ENCODE results near the gene PSPC1. TPM values are rescaled to one million over a fixed set of nuclear protein-coding genes. Genes with fewer than 3 reads are reported as not detected.

Gene PSPC1
- total and polyA plus RNA-seq, 2 experiments from 2014 or later = 26.5 to 62.6 TPM

DNA sequence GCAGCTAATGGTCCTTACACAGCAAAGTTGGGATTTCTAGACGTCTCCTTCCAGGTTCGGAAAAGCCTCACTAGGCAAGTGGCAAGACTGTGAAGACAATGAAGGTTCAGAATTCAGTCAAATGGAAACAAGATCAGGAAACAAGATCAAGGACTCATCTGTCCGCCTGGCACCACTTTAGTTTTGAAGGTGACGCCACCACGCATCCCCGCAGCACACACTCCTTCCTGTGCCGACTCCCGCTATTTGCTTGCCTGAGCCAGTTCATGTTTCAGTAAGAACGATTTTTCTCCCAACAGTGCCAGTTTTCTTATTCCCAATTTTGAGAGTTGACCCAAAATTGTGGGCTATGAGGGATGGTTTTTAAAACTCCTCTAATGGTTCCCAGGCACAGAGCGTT, 107.8 kb downstream of the PSPC1 start:
- no peaks in the 10 kb centered on the region for H3K36me3 ChIP-seq (replicated peaks; ENCODE audit: insufficient read depth, low read depth)
- no peaks in the 10 kb centered on the region for H3K9me2 ChIP-seq (replicated peaks; ENCODE audit: insufficient read depth)
- no peak overlapping the region for H2AFZ ChIP-seq
- no peaks in the 10 kb centered on the region for H4K20me1 ChIP-seq (ENCODE audit: insufficient read depth, poor library complexity, severe bottlenecking)
- no peaks in the 10 kb centered on the region for H3K4me1 ChIP-seq (ENCODE audit: insufficient read depth)
- no peaks in the 10 kb centered on the region for H3K9me3 ChIP-seq (ENCODE audit: low read depth)
- no peaks in the 10 kb centered on the region for H3K27me3 ChIP-seq
- H3K4me3 ChIP-seq = no peak overlapping the region
- no peak for DNase-seq (ENCODE audit: low spot score)
- no peak overlapping the region for H3K27ac ChIP-seq
- TF ChIP-seq, protein P1, sequence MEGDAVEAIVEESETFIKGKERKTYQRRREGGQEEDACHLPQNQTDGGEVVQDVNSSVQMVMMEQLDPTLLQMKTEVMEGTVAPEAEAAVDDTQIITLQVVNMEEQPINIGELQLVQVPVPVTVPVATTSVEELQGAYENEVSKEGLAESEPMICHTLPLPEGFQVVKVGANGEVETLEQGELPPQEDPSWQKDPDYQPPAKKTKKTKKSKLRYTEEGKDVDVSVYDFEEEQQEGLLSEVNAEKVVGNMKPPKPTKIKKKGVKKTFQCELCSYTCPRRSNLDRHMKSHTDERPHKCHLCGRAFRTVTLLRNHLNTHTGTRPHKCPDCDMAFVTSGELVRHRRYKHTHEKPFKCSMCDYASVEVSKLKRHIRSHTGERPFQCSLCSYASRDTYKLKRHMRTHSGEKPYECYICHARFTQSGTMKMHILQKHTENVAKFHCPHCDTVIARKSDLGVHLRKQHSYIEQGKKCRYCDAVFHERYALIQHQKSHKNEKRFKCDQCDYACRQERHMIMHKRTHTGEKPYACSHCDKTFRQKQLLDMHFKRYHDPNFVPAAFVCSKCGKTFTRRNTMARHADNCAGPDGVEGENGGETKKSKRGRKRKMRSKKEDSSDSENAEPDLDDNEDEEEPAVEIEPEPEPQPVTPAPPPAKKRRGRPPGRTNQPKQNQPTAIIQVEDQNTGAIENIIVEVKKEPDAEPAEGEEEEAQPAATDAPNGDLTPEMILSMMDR (IDR thresholded peaks at IDR 0.05; ENCODE audit: poor library complexity) = no peak
- TF ChIP-seq EZH2phosphoT487 (IDR thresholded peaks at IDR 0.05; ENCODE audit: low read depth, severe bottlenecking, unreplicated experiment) (no peak), EZH2 (IDR thresholded peaks at IDR 0.05; ENCODE audit: borderline replicate concordance) (no peak)
- 97% methylated on average over 10 of the region's 10 CpGs for WGBS (ENCODE audit: low lambda C conversion rate, missing lambda C conversion rate)
- no peak overlapping the region for H3K4me2 ChIP-seq
- H3K79me2 ChIP-seq = no peaks in the 10 kb centered on the region

DNA sequence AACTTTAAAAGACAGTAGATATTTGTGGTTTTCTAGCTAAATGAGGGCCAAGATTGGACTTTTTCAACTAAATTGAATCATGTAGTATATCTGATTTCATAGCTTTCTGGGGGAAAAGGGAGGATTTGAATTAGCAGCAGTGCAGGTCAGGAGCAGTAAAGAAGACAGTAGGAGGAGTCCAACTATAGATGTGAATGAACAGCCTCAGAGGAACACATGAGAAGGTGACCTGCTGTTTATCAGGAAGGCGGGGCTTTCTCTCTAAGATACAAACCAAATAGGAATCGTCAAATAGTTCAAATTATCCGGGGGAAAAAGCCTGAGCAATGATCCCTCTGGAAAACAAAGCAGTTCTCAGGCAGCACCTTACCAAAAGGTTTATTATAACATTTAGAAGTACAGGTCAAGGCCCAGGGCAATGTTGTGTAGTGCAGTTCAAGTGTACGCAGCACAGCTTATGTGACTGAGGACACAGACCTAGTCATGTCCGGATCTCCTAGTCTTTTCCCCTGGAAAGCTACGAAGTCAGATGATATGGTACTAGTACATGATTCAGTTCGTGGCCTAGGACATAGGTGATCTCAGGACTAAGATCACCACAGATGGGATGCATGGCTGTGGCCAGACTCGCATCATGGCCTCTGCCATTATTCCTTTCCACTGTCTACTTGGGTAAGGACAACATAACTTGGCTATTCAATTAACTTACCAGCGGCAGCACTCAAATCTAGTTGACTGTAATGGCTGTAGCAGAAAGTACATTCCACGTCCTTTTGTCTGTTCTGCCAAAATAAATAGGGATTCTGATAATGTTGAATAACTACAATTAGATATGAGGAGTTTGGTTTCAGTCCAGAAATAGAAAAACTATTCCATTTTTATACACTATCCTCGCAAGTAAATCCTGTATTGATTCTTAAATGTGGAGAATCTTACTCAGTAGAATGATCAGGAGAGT, 109.0 kb downstream of the PSPC1 start:
- H3K27ac ChIP-seq = no peak overlapping the region
- H3K9me3 ChIP-seq (ENCODE audit: low read depth) = no peaks in the 10 kb centered on the region
- H3K27me3 ChIP-seq = no peaks in the 10 kb centered on the region
- H2AFZ ChIP-seq = no peak overlapping the region
- H3K79me2 ChIP-seq = no peaks in the 10 kb centered on the region
- TF ChIP-seq EZH2 (IDR thresholded peaks at IDR 0.05; ENCODE audit: borderline replicate concordance) (no peak), EZH2phosphoT487 (IDR thresholded peaks at IDR 0.05; ENCODE audit: low read depth, severe bottlenecking, unreplicated experiment) (no peak)
- TF ChIP-seq, protein P1 (IDR thresholded peaks at IDR 0.05; ENCODE audit: poor library complexity) = no peak
- DNase-seq (ENCODE audit: low spot score) = no peak
- no peaks in the 10 kb centered on the region for H3K4me1 ChIP-seq (ENCODE audit: insufficient read depth)
- no peaks in the 10 kb centered on the region for H4K20me1 ChIP-seq (ENCODE audit: insufficient read depth, poor library complexity, severe bottlenecking)
- H3K4me3 ChIP-seq = no peak overlapping the region
- H3K4me2 ChIP-seq = no peak overlapping the region
- H3K36me3 ChIP-seq (replicated peaks; ENCODE audit: insufficient read depth, low read depth) = no peaks in the 10 kb centered on the region
- no peaks in the 10 kb centered on the region for H3K9me2 ChIP-seq (replicated peaks; ENCODE audit: insufficient read depth)
- 93% methylated on average over 11 of the region's 11 CpGs for WGBS (ENCODE audit: low lambda C conversion rate, missing lambda C conversion rate)

DNA sequence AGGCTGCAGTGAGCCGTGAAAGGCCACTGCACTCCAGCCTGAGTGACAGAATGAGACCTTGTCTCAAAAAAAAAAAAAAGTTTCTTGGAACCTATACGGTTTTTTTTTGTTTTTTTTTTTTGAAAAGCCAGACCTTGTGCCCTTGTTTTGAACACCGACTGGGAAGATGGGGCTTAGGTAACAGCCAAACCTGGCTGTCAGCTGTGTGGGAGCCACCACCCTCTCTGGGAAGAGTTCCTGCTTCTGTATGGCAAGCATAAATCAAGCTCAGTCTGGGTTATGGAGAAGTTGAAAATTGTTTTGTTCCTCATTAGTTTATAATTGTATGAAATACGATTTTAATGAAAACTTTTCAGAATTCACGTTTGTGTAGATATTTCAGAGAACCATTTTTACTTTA, 109.8 kb downstream of the PSPC1 start:
- TF ChIP-seq, protein P1 (IDR thresholded peaks at IDR 0.05; ENCODE audit: poor library complexity) = no peak
- TF ChIP-seq EZH2 (IDR thresholded peaks at IDR 0.05; ENCODE audit: borderline replicate concordance) (no peak), EZH2phosphoT487 (IDR thresholded peaks at IDR 0.05; ENCODE audit: low read depth, severe bottlenecking, unreplicated experiment) (no peak)

More for the DNA sequence above, 109.8 kb downstream of the PSPC1 start:
- Histone ChIP-seq H3K36me3 (replicated peaks; ENCODE audit: insufficient read depth, low read depth) (no peaks in the 10 kb centered on the region), H3K27ac (no peak overlapping the region), H3K27me3 (no peaks in the 10 kb centered on the region), H3K9me3 (ENCODE audit: low read depth) (no peaks in the 10 kb centered on the region), H3K4me1 (ENCODE audit: insufficient read depth) (no peaks in the 10 kb centered on the region), H2AFZ (no peak overlapping the region), H4K20me1 (ENCODE audit: insufficient read depth, poor library complexity, severe bottlenecking) (no peaks in the 10 kb centered on the region), H3K9me2 (replicated peaks; ENCODE audit: insufficient read depth) (no peaks in the 10 kb centered on the region), H3K4me3 (no peak overlapping the region), H3K79me2 (no peaks in the 10 kb centered on the region), H3K4me2 (no peak overlapping the region)
- 96% methylated on average over 4 of the region's 5 CpGs for WGBS (ENCODE audit: low lambda C conversion rate, missing lambda C conversion rate)
- no peak for DNase-seq (ENCODE audit: low spot score)

Measured in hepatocyte (in vitro differentiated cells).